Thyroid gland (tissue), 4 donors: Measurements from ENCODE around the gene IGF2R. TPM values are rescaled to one million over a fixed set of nuclear protein-coding genes. Genes with fewer than 3 reads are reported as not detected.

Experiments
- DNase-seq, 2 donors: peaks; one replicate each; pipeline ENCODE4 v3.0.0-alpha.2; 2019
- H3K27ac ChIP-seq, 3 donors: fragments of 200-600 bp; sonication (generic); 1 replicate in 2 of 3; 2 replicates in 1 of 3; pipeline ENCODE4 v1.5.1; 2016 to 2019; ENCODE audit warnings: mild to moderate bottlenecking in 1 of 3, moderate library complexity in 1 of 3
- H3K27me3 ChIP-seq: fragments of 200-600 bp; sonication (generic); one replicate; pipeline ENCODE4 v1.5.1; 2019
- H3K36me3 ChIP-seq, 2 donors: fragments of 200-600 bp; sonication (generic); one replicate each; pipeline ENCODE4 v1.5.1; 2016 to 2019
- H3K4me1 ChIP-seq, 2 donors: fragments of 200-600 bp; sonication (generic); one replicate each; pipeline ENCODE4 v1.5.1; 2017 to 2019
- H3K4me3 ChIP-seq, 3 donors: fragments of 200-600 bp; sonication (generic); replicated peaks in 1 of 3; 1 replicate in 2 of 3; 2 replicates in 1 of 3; pipeline ENCODE4 v1.5.1; 2016; ENCODE audit warnings: mild to moderate bottlenecking in 1 of 3
- H3K9me3 ChIP-seq: fragments of 200-600 bp; sonication (generic); one replicate; pipeline ENCODE4 v1.5.1; 2017
- POLR2A ChIP-seq, 2 donors: fragments of 450-650 bp; IDR thresholded peaks; one replicate each; pipeline ENCODE4 v1.6.1; 2017; ENCODE audit warnings: antibody characterized with exemption in 2 of 2, mild to moderate bottlenecking in 2 of 2, moderate library complexity in 1 of 2
- WGBS, 2 donors: methylation state at CpG; one replicate each; pipeline ENCODE4 v1.1.5; 2017; 5-methylcytosine and 5-hydroxymethylcytosine counted together
- intact Hi-C: fragments of 100-400 bp; cut with DNase I; formaldehyde crosslinking; loops from one replicate; pipeline ENCODE4 v1.15.1; 2023
- total RNA-seq, 4 donors: library from RNA; depleted of rRNA; stranded (reverse); fragments of >200 nt; gene quantifications; one replicate each; pipeline ENCODE4 v1.2.3, GENCODE V29; 2016
- TF ChIP-seq, protein P1 (sequence below), 6 experiments: fragments of 200-600 bp in 3 of 6; fragments of 450-650 bp in 3 of 6; sonication (generic) in 3 of 6; IDR thresholded peaks; one replicate each; pipeline ENCODE4 v1.5.1; 2016 to 2019; ENCODE audit warnings: antibody characterized with exemption in 6 of 6, mild to moderate bottlenecking in 2 of 6, inconsistent platforms in 1 of 6, moderate library complexity in 1 of 6

Gene IGF2R
- total RNA-seq, 4 donors from 2014 or later: 82.1 to 104 (median 94.2) TPM

GRCh38 chr6:160128125-160128683 lies 159.3 kb downstream of the IGF2R start:
- Histone ChIP-seq H3K4me3 (no peak overlapping the region), H3K4me1 (no peaks in the 10 kb centered on the region), H3K27me3 (no peaks in the 10 kb centered on the region), H3K9me3 (no peaks in the 10 kb centered on the region), H3K27ac (no peak overlapping the region), H3K36me3 (no peaks in the 10 kb centered on the region)
- no peak for DNase-seq
- intact Hi-C loops: no loop called here
- no peak for TF ChIP-seq POLR2A (IDR thresholded peaks at IDR 0.05)
- TF ChIP-seq, protein P1, sequence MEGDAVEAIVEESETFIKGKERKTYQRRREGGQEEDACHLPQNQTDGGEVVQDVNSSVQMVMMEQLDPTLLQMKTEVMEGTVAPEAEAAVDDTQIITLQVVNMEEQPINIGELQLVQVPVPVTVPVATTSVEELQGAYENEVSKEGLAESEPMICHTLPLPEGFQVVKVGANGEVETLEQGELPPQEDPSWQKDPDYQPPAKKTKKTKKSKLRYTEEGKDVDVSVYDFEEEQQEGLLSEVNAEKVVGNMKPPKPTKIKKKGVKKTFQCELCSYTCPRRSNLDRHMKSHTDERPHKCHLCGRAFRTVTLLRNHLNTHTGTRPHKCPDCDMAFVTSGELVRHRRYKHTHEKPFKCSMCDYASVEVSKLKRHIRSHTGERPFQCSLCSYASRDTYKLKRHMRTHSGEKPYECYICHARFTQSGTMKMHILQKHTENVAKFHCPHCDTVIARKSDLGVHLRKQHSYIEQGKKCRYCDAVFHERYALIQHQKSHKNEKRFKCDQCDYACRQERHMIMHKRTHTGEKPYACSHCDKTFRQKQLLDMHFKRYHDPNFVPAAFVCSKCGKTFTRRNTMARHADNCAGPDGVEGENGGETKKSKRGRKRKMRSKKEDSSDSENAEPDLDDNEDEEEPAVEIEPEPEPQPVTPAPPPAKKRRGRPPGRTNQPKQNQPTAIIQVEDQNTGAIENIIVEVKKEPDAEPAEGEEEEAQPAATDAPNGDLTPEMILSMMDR (IDR thresholded peaks at IDR 0.05): no peak
- WGBS, 2 donors: 93 to 94% methylated on average over 3 of the region's 3 CpGs

GRCh38 chr6:160128879-160129516 lies 160.1 kb downstream of the IGF2R start:
- H3K9me3 ChIP-seq: no peaks in the 10 kb centered on the region
- no peaks in the 10 kb centered on the region for H3K27me3 ChIP-seq
- no peak overlapping the region for H3K4me3 ChIP-seq
- intact Hi-C loops: no loop called here
- no peak for DNase-seq
- WGBS, 2 donors: 83 to 84% methylated on average over 6 of the region's 6 CpGs
- TF ChIP-seq, protein P1 (IDR thresholded peaks at IDR 0.05): no peak
- TF ChIP-seq POLR2A (IDR thresholded peaks at IDR 0.05): no peak
- H3K27ac ChIP-seq: no peak overlapping the region
- no peaks in the 10 kb centered on the region for H3K36me3 ChIP-seq
- no peaks in the 10 kb centered on the region for H3K4me1 ChIP-seq

DNA sequence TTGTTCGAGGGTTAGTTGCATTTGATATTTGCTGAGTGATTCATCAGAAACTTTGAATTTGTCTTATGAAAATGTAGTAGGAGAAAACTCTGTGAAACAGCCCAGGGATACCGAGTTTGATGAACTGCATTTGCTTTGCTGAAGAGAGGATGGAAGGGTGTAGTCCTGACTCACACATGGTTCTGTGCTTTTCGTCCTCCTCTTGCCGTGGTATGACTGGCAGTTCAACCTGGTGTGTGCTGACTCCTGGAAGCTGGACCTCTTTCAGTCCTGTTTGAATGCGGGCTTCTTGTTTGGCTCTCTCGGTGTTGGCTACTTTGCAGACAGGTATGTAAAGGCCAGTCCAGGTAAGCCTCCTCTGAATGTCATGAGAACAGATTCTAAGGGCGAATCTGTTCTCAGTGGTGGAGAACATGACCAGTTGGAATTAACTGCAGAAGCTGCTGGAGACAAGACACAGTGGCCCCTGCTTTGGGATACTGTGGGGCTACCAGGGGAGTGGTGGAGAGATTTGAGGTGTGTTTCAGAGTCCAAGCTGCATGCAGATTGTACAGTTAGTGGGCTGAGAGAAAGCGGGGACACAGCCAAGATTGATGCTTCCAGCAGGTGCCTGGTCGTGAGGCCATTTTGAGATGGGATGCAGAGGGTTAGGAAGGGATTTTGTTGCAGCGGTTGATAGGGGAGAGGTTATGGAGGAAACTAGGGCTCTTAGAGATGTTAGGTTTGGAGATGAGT lies 161.2 kb downstream of the IGF2R start:
- intact Hi-C loops: no loop called here
- no peak overlapping the region for H3K4me3 ChIP-seq
- H3K27me3 ChIP-seq: no peaks in the 10 kb centered on the region
- no peaks in the 10 kb centered on the region for H3K36me3 ChIP-seq
- H3K9me3 ChIP-seq: no peaks in the 10 kb centered on the region
- DNase-seq: no peak
- H3K4me1 ChIP-seq: no peaks in the 10 kb centered on the region
- H3K27ac ChIP-seq: no peak overlapping the region
- WGBS, 2 donors: 95% methylated on average over 10 of the region's 10 CpGs
- TF ChIP-seq, protein P1 (IDR thresholded peaks at IDR 0.05): no peak
- TF ChIP-seq POLR2A (IDR thresholded peaks at IDR 0.05): no peak

DNA sequence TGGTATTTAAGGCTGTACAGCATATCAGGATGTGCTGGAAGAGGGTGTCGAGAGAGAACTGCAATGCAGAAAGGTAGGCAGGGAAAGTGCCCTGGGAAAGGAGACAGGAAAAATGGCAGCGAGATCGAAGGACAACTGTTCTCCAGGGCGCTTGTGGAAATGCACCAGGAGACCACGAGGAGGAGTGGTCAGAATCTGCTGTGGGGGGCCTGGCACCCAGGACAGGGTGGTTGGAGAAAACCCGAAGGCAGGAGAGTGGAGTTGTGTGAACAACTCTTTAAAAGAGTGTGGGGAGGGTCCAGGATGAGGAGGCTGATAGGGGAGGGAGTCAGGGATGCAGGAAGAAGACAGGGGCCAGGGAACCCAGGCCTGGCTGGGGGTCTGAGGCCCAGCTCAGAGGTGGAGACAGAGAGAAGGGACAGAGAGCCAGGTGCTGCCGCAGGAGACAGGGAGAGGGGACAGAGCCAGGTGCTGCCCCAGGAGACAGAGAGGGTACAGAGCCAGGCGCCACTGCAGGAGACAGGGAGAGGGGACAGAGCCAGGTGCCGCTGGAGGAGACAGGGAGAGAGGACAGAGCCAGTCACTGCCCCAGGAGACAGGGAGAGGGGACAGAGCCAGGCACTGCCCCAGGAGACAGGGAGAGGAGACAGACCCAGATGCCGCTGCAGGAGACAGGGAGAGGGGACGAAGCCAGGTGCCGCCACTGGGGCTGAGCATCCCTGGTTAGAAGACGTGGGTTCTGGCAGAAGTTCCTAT lies 162.0 kb downstream of the IGF2R start:
- 88 to 90% methylated on average over 13 of the region's 13 CpGs for WGBS, 2 donors
- intact Hi-C loops: no loop called here
- no peaks in the 10 kb centered on the region for H3K9me3 ChIP-seq
- H3K4me3 ChIP-seq: no peak overlapping the region
- no peak overlapping the region for H3K27ac ChIP-seq
- TF ChIP-seq POLR2A (IDR thresholded peaks at IDR 0.05): no peak
- TF ChIP-seq, protein P1 (IDR thresholded peaks at IDR 0.05): no peak
- no peaks in the 10 kb centered on the region for H3K36me3 ChIP-seq
- no peaks in the 10 kb centered on the region for H3K27me3 ChIP-seq
- no peak for DNase-seq
- H3K4me1 ChIP-seq: no peaks in the 10 kb centered on the region
